Mesenchymal stem cell (in vitro differentiated cells and primary cell): ENCODE results near the gene L3MBTL3.

ENCODE experiments used
- DNase-seq: peaks from one replicate; pipeline ENCODE4 v3.0.0-alpha.2; 2013
- H2AFZ ChIP-seq: one replicate; pipeline ENCODE4 v1.6.1; 2013; ENCODE audit warnings: low read depth, mild to moderate bottlenecking, control low read depth, inconsistent platforms, low read length, moderate library complexity
- H2AK5ac ChIP-seq: 2 replicates; pipeline ENCODE4 v1.6.1; 2013; ENCODE audit warnings: low read length, moderate library complexity, mild to moderate bottlenecking, inconsistent platforms; ENCODE audit not compliant: severe bottlenecking
- H2BK120ac ChIP-seq: one replicate; pipeline ENCODE4 v1.6.1; 2013; ENCODE audit warnings: low read depth, mild to moderate bottlenecking, inconsistent platforms, low read length, moderate library complexity
- H2BK12ac ChIP-seq, 2 experiments: one replicate each; pipeline ENCODE4 v1.6.1; 2013; ENCODE audit warnings: inconsistent platforms in 2 of 2, low read length in 2 of 2, mild to moderate bottlenecking in 2 of 2, moderate library complexity in 2 of 2, control low read depth in 1 of 2
- H2BK15ac ChIP-seq: one replicate; pipeline ENCODE4 v1.6.1; 2013; ENCODE audit warnings: mild to moderate bottlenecking, low read depth, inconsistent platforms; ENCODE audit not compliant: poor library complexity, severe bottlenecking
- H2BK5ac ChIP-seq: 2 replicates; pipeline ENCODE4 v1.6.1; 2013; ENCODE audit warnings: low read depth, mild to moderate bottlenecking, low read length, control low read depth, inconsistent platforms; ENCODE audit not compliant: poor library complexity, severe bottlenecking
- H3K14ac ChIP-seq, 2 experiments: one replicate each; pipeline ENCODE4 v1.6.1; 2013; ENCODE audit warnings: inconsistent platforms in 2 of 2, low read length in 2 of 2, control low read depth in 1 of 2, mild to moderate bottlenecking in 1 of 2, moderate library complexity in 1 of 2
- H3K18ac ChIP-seq, 2 experiments: one replicate each; pipeline ENCODE4 v1.6.1; 2013; ENCODE audit warnings: inconsistent platforms in 2 of 2, low read length in 2 of 2, control low read depth in 1 of 2, low read depth in 1 of 2, mild to moderate bottlenecking in 1 of 2
- H3K23ac ChIP-seq, 2 experiments: one replicate each; pipeline ENCODE4 v1.6.1; 2013; ENCODE audit warnings: inconsistent platforms in 2 of 2, low read length in 2 of 2, mild to moderate bottlenecking in 2 of 2, moderate library complexity in 2 of 2, control low read depth in 1 of 2
- H3K27ac ChIP-seq: 2 replicates; pipeline ENCODE4 v1.5.1; 2013; ENCODE audit warnings: mild to moderate bottlenecking, moderate library complexity, low read length, control low read depth, inconsistent platforms; ENCODE audit not compliant: poor library complexity, severe bottlenecking
- H3K27me3 ChIP-seq, 2 experiments: 2 replicates each; pipeline versions ENCODE4 v1.6.1 to v1.7.0; 2013; ENCODE audit warnings: low read length in 2 of 2, mild to moderate bottlenecking in 2 of 2, moderate library complexity in 2 of 2, control low read depth in 1 of 2, inconsistent platforms in 1 of 2; ENCODE audit not compliant: control insufficient read depth in 1 of 2, insufficient read depth in 1 of 2
- H3K36me3 ChIP-seq, 2 experiments: 2 replicates each; pipeline versions ENCODE4 v1.6.1 to v1.7.0; 2013; ENCODE audit warnings: low read length in 2 of 2, control low read depth in 1 of 2, inconsistent platforms in 1 of 2, low read depth in 1 of 2, mild to moderate bottlenecking in 1 of 2; ENCODE audit not compliant: insufficient read depth in 2 of 2, control insufficient read depth in 1 of 2
- H3K4ac ChIP-seq, 2 experiments: one replicate each; pipeline ENCODE4 v1.6.1; 2013; ENCODE audit warnings: inconsistent platforms in 2 of 2, low read length in 2 of 2, mild to moderate bottlenecking in 2 of 2, moderate library complexity in 2 of 2, control low read depth in 1 of 2, low read depth in 1 of 2
- H3K4me1 ChIP-seq: 2 replicates; pipeline ENCODE4 v1.6.1; 2013; ENCODE audit warnings: low read depth, low read length, control low read depth; ENCODE audit not compliant: control insufficient read depth, insufficient read depth
- H3K4me2 ChIP-seq: 2 replicates; pipeline ENCODE4 v1.6.1; 2013; ENCODE audit warnings: low read length, mild to moderate bottlenecking, inconsistent platforms; ENCODE audit not compliant: poor library complexity, severe bottlenecking
- H3K4me3 ChIP-seq, 2 experiments: 2 replicates each; pipeline versions ENCODE4 v1.5.1 to v1.7.0; 2013; ENCODE audit warnings: low read length in 2 of 2, mild to moderate bottlenecking in 2 of 2, control low read depth in 1 of 2, low read depth in 1 of 2; ENCODE audit not compliant: insufficient read depth in 1 of 2
- H3K79me1 ChIP-seq: replicated peaks from 2 replicates; pipeline ENCODE4 v1.6.1; 2013; ENCODE audit warnings: mild to moderate bottlenecking, control low read depth, low read length, inconsistent platforms; ENCODE audit not compliant: poor library complexity, severe bottlenecking
- H3K9ac ChIP-seq: 2 replicates; pipeline ENCODE4 v1.7.0; 2013; ENCODE audit warnings: mild to moderate bottlenecking, low read length, moderate library complexity
- H3K9me3 ChIP-seq: 2 replicates; pipeline ENCODE4 v1.7.0; 2013; ENCODE audit warnings: mild to moderate bottlenecking, low read length; ENCODE audit not compliant: control insufficient read depth
- H4K8ac ChIP-seq: one replicate; pipeline ENCODE4 v1.6.1; 2013; ENCODE audit warnings: inconsistent platforms, mild to moderate bottlenecking, low read length, moderate library complexity
- H4K91ac ChIP-seq: one replicate; pipeline ENCODE4 v1.6.1; 2013; ENCODE audit warnings: mild to moderate bottlenecking, low read length, inconsistent platforms
- WGBS: methylation state at CpG from one replicate; pipeline ENCODE4 v1.1.7; 2013; ENCODE audit warnings: mixed read lengths; 5-methylcytosine and 5-hydroxymethylcytosine counted together

L3MBTL3 gene

DNA sequence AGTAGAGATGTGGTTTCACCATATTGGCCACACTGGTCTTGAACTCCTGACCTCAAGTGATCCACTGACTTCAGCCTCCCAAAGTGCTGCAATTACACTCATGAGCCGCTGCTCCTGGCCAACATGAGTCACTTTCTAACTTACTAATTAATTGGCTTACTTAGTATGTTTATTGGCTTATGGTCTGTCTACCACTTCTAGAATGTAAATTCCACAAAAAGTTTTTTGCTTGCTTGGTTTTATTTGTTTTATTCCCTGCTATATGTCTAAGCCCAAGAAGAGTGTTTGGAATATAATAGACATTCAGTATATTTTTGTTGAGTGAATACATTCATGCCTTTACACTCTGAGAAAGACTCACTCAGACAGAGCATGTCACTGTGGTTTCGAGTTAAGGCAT is 118.4 kb downstream of the L3MBTL3 start:
- no peak overlapping the region for H2BK5ac ChIP-seq
- no peak overlapping the region for H3K27ac ChIP-seq
- H3K23ac ChIP-seq: no peak overlapping the region
- peaks cover 8% of the 10 kb centered on the region for H3K79me1 ChIP-seq
- H2AFZ ChIP-seq: no peak overlapping the region
- peaks cover 0 to 8% of the 10 kb centered on the region in 2 experiments for H3K36me3 ChIP-seq
- no peak overlapping the region for H2BK120ac ChIP-seq
- H4K8ac ChIP-seq: no peak overlapping the region
- H3K4me2 ChIP-seq: no peak overlapping the region
- H2AK5ac ChIP-seq: no peak overlapping the region
- H3K4me1 ChIP-seq: no peaks in the 10 kb centered on the region
- no peak overlapping the region for H2BK15ac ChIP-seq
- no peak overlapping the region for H3K14ac ChIP-seq
- H3K9ac ChIP-seq: no peak overlapping the region
- no peak overlapping the region for H4K91ac ChIP-seq
- H2BK12ac ChIP-seq: no peak overlapping the region
- no peak overlapping the region for H3K4me3 ChIP-seq
- 100% methylated on average over 1 of the region's 2 CpGs for WGBS
- H3K18ac ChIP-seq: no peak overlapping the region
- no peak overlapping the region for H3K4ac ChIP-seq
- no peak for DNase-seq
- no peaks in the 10 kb centered on the region for H3K27me3 ChIP-seq
- no peaks in the 10 kb centered on the region for H3K9me3 ChIP-seq

DNA sequence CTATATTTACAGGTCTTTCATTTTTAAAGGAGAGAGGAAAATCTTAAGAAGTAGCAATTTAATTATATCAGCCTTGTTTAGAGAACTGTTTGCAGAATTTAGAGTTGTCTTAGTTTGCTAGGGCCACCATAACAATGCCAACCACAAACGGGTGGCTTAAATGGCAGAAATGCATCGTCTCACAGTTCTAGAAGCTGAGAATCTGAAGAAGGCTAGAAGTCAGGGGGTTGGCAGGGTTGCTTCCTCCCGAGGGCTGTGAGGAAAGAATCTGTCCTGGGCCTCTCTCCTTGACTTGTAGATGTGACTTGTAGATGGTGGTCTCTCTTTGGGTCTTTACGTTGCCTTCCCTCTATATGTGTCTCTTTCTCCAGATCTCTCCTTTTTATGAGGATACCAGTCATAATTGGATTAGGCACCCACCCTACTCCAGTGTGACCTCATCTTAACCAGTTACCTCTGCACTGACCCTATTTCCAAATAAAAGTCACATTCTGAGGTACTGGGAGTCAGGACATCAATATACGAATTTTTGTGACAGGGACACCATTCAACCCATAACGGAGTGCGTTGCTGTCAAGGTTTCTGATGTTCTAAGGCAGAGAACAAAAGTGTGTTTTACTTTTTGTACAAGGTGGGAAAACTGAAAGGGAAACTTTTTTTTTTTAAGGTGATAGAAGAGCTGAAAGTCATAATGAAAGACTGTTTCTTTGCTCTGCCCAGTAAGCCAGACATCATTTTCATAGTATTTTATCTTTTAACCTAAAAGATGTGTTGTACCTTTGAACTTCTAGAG is 119.9 kb downstream of the L3MBTL3 start:
- H3K36me3 ChIP-seq: peaks cover 6% of the 10 kb centered on the region in 2 experiments
- no peak overlapping the region for H3K4me2 ChIP-seq
- H3K4me1 ChIP-seq: no peaks in the 10 kb centered on the region
- H2BK120ac ChIP-seq: no peak overlapping the region
- no peak overlapping the region for H3K9ac ChIP-seq
- no peak overlapping the region for H4K91ac ChIP-seq
- H2BK15ac ChIP-seq: no peak overlapping the region
- no peaks in the 10 kb centered on the region for H3K9me3 ChIP-seq
- no peaks in the 10 kb centered on the region for H3K27me3 ChIP-seq
- no peak overlapping the region for H2AK5ac ChIP-seq
- no peak overlapping the region for H3K14ac ChIP-seq
- 94% methylated on average over 7 of the region's 7 CpGs for WGBS
- no peak overlapping the region for H3K4ac ChIP-seq
- H3K18ac ChIP-seq: no peak overlapping the region
- peaks cover 5% of the 10 kb centered on the region for H3K79me1 ChIP-seq
- H3K4me3 ChIP-seq: no peak overlapping the region
- no peak overlapping the region for H3K27ac ChIP-seq
- H2BK5ac ChIP-seq: no peak overlapping the region
- H2BK12ac ChIP-seq: no peak overlapping the region
- no peak for DNase-seq
- H3K23ac ChIP-seq: no peak overlapping the region
- no peak overlapping the region for H4K8ac ChIP-seq
- H2AFZ ChIP-seq: no peak overlapping the region

DNA sequence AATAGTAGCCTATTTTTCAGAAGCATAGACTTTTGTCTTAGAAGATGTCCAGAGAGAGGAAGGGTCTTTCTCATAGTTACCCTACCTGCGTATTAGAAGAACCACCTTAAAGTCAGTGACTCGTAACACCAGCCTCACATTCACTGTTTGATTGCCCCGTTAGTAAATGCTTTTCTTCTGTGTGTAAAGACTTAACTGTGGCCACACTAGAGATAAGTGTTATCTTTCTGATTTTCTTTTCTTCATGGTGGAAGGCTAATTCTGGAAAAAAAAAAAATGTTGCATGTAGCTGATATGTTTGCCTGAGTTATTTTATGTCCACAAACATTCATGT is 120.5 kb downstream of the L3MBTL3 start:
- peaks cover 5% of the 10 kb centered on the region for H3K79me1 ChIP-seq
- DNase-seq: no peak
- 95% methylated on average over 2 of the region's 3 CpGs for WGBS

DNA sequence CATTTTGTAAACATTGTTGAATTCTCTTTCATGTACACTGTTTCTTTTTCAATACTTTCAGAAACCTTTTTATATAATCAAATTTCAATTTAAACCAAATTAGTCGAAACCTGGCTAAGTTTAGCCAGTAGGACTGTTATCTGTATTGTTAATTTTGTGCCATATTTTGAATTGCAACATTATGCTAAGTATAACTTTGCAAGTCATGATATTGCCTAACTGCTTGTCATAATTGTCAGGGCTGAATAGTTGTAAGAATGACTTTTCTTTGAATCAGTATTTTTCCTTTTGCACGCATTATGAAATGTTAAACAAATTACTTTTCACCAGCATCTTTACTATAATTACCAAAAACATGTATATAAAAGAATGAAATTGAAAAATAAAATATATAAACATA is 121.7 kb downstream of the L3MBTL3 start:
- no peak overlapping the region for H3K4me3 ChIP-seq
- H3K27ac ChIP-seq: no peak overlapping the region
- H2AK5ac ChIP-seq: no peak overlapping the region
- no peak for DNase-seq
- H3K4me1 ChIP-seq: peaks cover 1% of the 10 kb centered on the region
- peaks cover 9 to 13% of the 10 kb centered on the region in 2 experiments for H3K36me3 ChIP-seq
- no peak overlapping the region for H2BK12ac ChIP-seq
- no peak overlapping the region for H3K4me2 ChIP-seq
- no peak overlapping the region for H4K91ac ChIP-seq
- H3K4ac ChIP-seq: no peak overlapping the region
- no peak overlapping the region for H3K23ac ChIP-seq
- no peak overlapping the region for H2BK120ac ChIP-seq
- H3K79me1 ChIP-seq: peaks cover 5% of the 10 kb centered on the region
- no peak overlapping the region for H2BK5ac ChIP-seq
- no peak overlapping the region for H4K8ac ChIP-seq
- H3K18ac ChIP-seq: no peak overlapping the region
- H3K27me3 ChIP-seq: no peaks in the 10 kb centered on the region
- 100% methylated on average over 1 of the region's 2 CpGs for WGBS
- H3K9me3 ChIP-seq: no peaks in the 10 kb centered on the region
- no peak overlapping the region for H3K14ac ChIP-seq
- no peak overlapping the region for H3K9ac ChIP-seq
- H2BK15ac ChIP-seq: no peak overlapping the region
- H2AFZ ChIP-seq: no peak overlapping the region

More for the DNA sequence above, 120.5 kb downstream of the L3MBTL3 start:
- no peak overlapping the region for H2AFZ ChIP-seq
- H2BK5ac ChIP-seq: no peak overlapping the region
- no peak overlapping the region for H2BK15ac ChIP-seq
- no peaks in the 10 kb centered on the region for H3K27me3 ChIP-seq
- H3K4me1 ChIP-seq: peaks cover 1% of the 10 kb centered on the region
- no peak overlapping the region for H3K14ac ChIP-seq
- no peak overlapping the region for H4K91ac ChIP-seq
- no peak overlapping the region for H3K18ac ChIP-seq
- no peak overlapping the region for H4K8ac ChIP-seq
- no peak overlapping the region for H2AK5ac ChIP-seq
- H3K4me3 ChIP-seq: no peak overlapping the region
- no peaks in the 10 kb centered on the region for H3K9me3 ChIP-seq
- H3K36me3 ChIP-seq: peaks cover 6 to 8% of the 10 kb centered on the region in 2 experiments
- H3K9ac ChIP-seq: no peak overlapping the region
- no peak overlapping the region for H3K4ac ChIP-seq
- H3K23ac ChIP-seq: no peak overlapping the region
- no peak overlapping the region for H3K27ac ChIP-seq
- H2BK120ac ChIP-seq: no peak overlapping the region
- no peak overlapping the region for H2BK12ac ChIP-seq
- H3K4me2 ChIP-seq: no peak overlapping the region
